ENCODE measurements around the gene TFPI.

- TF ChIP-seq NFYB (IDR thresholded peaks at IDR 0.05; ENCODE audit: insufficient read depth, low read depth, low read length) (no peak), POLR2A (IDR thresholded peaks at IDR 0.05; ENCODE audit: low read depth, low read length) (no peak), KDM1A (IDR thresholded peaks at IDR 0.05; ENCODE audit: borderline replicate concordance) (no peak), CTCF (IDR thresholded peaks at IDR 0.05 in 2 of 3, conservative IDR thresholded peaks at IDR 0.05 in 1 of 3; ENCODE audit: control insufficient read depth in 2 of 3, extremely low read depth in 1 of 3, insufficient read depth in 1 of 3, low read depth in 3 of 3, low read length in 3 of 3) (peak in 2 of 3 experiments; percentile 31 to 42; a peak in 3 of 6 replicates), BCL11A (IDR thresholded peaks at IDR 0.05; ENCODE audit: low read depth, low read length) (no peak)
Observed at GRCh38 chr2:187497858-187498463, 56.3 kb downstream of the TFPI start.

All from GM12878 (cell line).